ENCODE data around the gene FADS6. TPM values are rescaled to one million over a fixed set of nuclear protein-coding genes. Genes with fewer than 3 reads are reported as not detected.

Gene FADS6
- total RNA-seq, 3 donors from 2014 or later = 0.14 to 4.2 (median 1.1) TPM

GRCh38 chr17:74864297-74864865 lies 29.1 kb downstream of the FADS6 start:
- no peak for ATAC-seq
- Histone ChIP-seq H3K9me3 (no peaks in the 10 kb centered on the region), H3K4me3 (no peak overlapping the region), H3K36me3 (ENCODE audit: low read depth) (no peaks in the 10 kb centered on the region), H3K4me1 (ENCODE audit: low read depth) (peaks cover 20% of the 10 kb centered on the region)
- intact Hi-C loops (cut with DNase I, micrococcal nuclease) = loop anchor here (2.0 to 5.0 kb wide), 3 partner anchors 72 to 122 kb away; no protein-coding TSS in a partner anchor
- TF ChIP-seq, protein P1, sequence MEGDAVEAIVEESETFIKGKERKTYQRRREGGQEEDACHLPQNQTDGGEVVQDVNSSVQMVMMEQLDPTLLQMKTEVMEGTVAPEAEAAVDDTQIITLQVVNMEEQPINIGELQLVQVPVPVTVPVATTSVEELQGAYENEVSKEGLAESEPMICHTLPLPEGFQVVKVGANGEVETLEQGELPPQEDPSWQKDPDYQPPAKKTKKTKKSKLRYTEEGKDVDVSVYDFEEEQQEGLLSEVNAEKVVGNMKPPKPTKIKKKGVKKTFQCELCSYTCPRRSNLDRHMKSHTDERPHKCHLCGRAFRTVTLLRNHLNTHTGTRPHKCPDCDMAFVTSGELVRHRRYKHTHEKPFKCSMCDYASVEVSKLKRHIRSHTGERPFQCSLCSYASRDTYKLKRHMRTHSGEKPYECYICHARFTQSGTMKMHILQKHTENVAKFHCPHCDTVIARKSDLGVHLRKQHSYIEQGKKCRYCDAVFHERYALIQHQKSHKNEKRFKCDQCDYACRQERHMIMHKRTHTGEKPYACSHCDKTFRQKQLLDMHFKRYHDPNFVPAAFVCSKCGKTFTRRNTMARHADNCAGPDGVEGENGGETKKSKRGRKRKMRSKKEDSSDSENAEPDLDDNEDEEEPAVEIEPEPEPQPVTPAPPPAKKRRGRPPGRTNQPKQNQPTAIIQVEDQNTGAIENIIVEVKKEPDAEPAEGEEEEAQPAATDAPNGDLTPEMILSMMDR (IDR thresholded peaks at IDR 0.05) = no peak
- no peak for DNase-seq

DNA sequence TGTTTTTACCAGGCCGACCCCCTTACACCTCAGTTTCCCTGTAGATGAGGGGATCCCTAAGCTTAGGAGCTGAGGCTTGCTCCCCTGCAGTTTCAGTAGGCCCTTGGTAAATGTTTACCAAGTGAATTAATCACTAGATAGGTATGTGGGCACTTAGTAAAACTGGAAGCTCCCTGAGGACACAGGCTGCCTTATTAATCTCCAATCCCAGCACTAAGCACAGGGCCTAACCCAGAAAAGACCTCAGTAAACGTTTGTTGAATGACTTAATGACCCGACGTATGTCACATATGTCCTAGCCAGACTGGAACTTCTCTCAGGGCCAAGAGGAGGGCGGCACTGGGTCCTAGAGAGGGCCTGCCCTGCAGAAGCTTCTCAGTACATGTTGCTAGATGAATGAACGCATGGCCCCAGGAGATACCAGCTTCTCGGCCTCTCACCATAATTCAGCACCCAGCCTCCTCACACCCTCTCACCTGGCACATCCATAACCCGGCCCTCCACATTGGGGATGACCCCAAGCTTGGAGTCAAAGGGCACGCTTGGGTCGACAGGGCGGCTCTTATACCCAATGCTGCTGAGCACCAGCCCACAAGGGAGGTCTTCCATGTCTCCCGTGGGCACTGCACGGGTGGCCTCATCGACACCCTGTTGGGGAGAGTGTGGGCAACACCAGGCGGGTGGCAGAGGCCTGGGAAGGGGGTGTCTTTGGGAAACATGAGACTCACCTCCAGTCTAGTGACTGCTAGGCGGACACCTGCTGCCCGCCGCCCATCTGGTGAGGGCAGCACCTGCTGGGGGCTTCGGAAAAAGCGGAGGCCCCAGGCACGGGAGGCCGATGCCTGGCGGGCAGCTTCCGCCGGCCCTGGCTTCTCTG lies 29.8 kb downstream of the FADS6 start:
- ATAC-seq = no peak
- TF ChIP-seq, protein P1 (IDR thresholded peaks at IDR 0.05) = no peak
- intact Hi-C loops (cut with DNase I, micrococcal nuclease) = loop anchor here (2.0 to 5.0 kb wide), 3 partner anchors 71 to 121 kb away; no protein-coding TSS in a partner anchor

DNA sequence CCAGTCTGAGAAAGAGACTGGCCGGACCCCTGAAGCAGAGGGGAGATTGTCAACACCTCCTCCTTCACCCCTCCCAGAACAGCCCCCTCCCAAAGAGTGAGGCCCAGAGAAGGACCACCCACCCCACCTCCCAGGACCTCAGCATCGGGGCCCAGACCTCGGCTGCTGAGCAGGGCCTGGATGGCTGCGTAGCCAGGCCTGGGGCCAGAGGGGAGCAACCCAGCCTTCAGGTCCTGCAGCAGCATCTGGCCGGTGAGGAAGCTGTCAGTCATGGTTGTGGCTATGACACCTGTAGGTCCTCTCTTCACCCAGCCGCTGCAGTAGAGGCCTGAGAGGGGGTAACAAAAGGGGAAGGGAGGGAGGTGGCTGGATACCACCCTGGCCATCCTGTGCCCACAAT lies 30.5 kb downstream of the FADS6 start:
- TF ChIP-seq, protein P1 (IDR thresholded peaks at IDR 0.05) = no peak
- Histone ChIP-seq H3K4me1 (ENCODE audit: low read depth) (peaks cover 20% of the 10 kb centered on the region), H3K36me3 (ENCODE audit: low read depth) (no peaks in the 10 kb centered on the region), H3K9me3 (no peaks in the 10 kb centered on the region), H3K4me3 (no peak overlapping the region)
- ATAC-seq = no peak
- intact Hi-C loops (cut with DNase I, micrococcal nuclease) = loop anchor here (5.0 kb wide), 2 partner anchors 71 to 121 kb away; no protein-coding TSS in a partner anchor
- DNase-seq = no peak

More for the DNA sequence above, 29.8 kb downstream of the FADS6 start:
- Histone ChIP-seq H3K4me1 (ENCODE audit: low read depth) (peaks cover 20% of the 10 kb centered on the region), H3K9me3 (no peaks in the 10 kb centered on the region), H3K36me3 (ENCODE audit: low read depth) (no peaks in the 10 kb centered on the region), H3K4me3 (no peak overlapping the region)
- DNase-seq = no peak

GRCh38 chr17:74862108-74862901 lies 31.1 kb downstream of the FADS6 start:
- no peaks in the 10 kb centered on the region for H3K36me3 ChIP-seq (ENCODE audit: low read depth)
- TF ChIP-seq, protein P1 (IDR thresholded peaks at IDR 0.05) = peak; percentile 42
- no peak overlapping the region for H3K4me3 ChIP-seq
- DNase-seq = peak in 2 of 3 donors; percentile 64 to 69
- H3K9me3 ChIP-seq = no peaks in the 10 kb centered on the region
- H3K4me1 ChIP-seq (ENCODE audit: low read depth) = peaks cover 20% of the 10 kb centered on the region
- ATAC-seq = peak; percentile 53
- intact Hi-C loops (cut with DNase I, micrococcal nuclease) = loop anchor here (5.0 kb wide), 2 partner anchors 70 to 120 kb away; no protein-coding TSS in a partner anchor

DNA sequence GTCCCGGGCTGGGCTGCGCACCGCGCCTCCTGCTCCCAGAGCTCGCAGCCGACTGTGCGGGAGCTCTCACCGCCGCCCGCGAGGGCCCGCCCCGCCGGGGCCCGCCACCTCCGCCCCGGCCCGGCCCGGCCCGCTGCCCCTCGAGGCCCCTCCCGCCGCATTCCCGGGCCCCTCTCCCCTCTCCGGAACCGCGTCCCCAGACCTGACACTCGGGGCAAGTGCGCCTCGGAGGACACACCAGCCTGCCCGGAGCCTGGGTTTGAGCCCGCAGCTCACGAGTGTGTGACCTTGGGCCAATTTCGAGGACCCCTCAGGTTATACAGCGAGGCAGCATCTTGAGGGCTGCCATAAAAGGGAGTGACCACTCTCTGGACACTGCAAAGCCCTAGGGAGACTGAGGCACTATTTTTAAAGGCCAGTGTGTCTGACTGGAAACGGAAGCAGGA lies 31.7 kb downstream of the FADS6 start:
- H3K36me3 ChIP-seq (ENCODE audit: low read depth) = no peaks in the 10 kb centered on the region
- TF ChIP-seq, protein P1 (IDR thresholded peaks at IDR 0.05) = no peak
- ATAC-seq (no peak), DNase-seq (no peak)
- no peak overlapping the region for H3K4me3 ChIP-seq
- H3K9me3 ChIP-seq = no peaks in the 10 kb centered on the region
- intact Hi-C loops (cut with DNase I, micrococcal nuclease) = loop anchor here (5.0 kb wide), 2 partner anchors 69 to 119 kb away; no protein-coding TSS in a partner anchor
- peaks cover 20% of the 10 kb centered on the region for H3K4me1 ChIP-seq (ENCODE audit: low read depth)

Data from mucosa of descending colon (tissue), 3 donors.